Myometrial cell (primary cell): ENCODE results near the gene RNASEH2C. TPM values are rescaled to one million over a fixed set of nuclear protein-coding genes. Genes with fewer than 3 reads are reported as not detected.

Experiments
- total RNA-seq: library from RNA; depleted of rRNA; stranded (reverse); fragments of >200 nt; gene quantifications from 2 replicates; pipeline ENCODE4 v1.2.3, GENCODE V29; 2015

Gene RNASEH2C
- total RNA-seq: 81.2 and 103 TPM in 2 replicates

GRCh38 chr11:65720211-65720934 is at the start of gene RNASEH2C:
TSS of gene RNASEH2C (minus strand) at chr11:65720798. CDS start at chr11:65720758, 40 bp downstream.

GRCh38 chr11:65711785-65712632 is 8.6 kb downstream of the RNASEH2C start, which contains the start of gene KAT5:
TSS of gene KAT5 (plus strand) at chr11:65712252. CDS start at chr11:65712268, 16 bp downstream.

Other genes with a start within 250 kb of the RNASEH2C start
- 582 and 817 TPM in 2 replicates for gene MALAT1, start 221.8 kb downstream of the RNASEH2C start, total RNA-seq
- 142 and 159 TPM in 2 replicates for gene SCYL1, start 195.7 kb downstream of the RNASEH2C start, total RNA-seq
- gene LTBP3, start 162.4 kb downstream of the RNASEH2C start, total RNA-seq: 58.7 and 68.9 TPM in 2 replicates
- 72.9 and 80.5 TPM in 2 replicates for gene ZNRD2, start 150.3 kb downstream of the RNASEH2C start, total RNA-seq
- 30.1 and 33.7 TPM in 2 replicates for gene FAM89B, start 148.3 kb downstream of the RNASEH2C start, total RNA-seq
- gene EHBP1L1, start 144.7 kb downstream of the RNASEH2C start, total RNA-seq: 60.0 and 65.9 TPM in 2 replicates
- not detected in 2 replicates for gene KCNK7, start 125.0 kb downstream of the RNASEH2C start, total RNA-seq
- gene MAP3K11, start 106.6 kb downstream of the RNASEH2C start, total RNA-seq: 32.8 and 44.4 TPM in 2 replicates
- 33.3 and 36.0 TPM in 2 replicates for gene PCNX3, start 105.0 kb downstream of the RNASEH2C start, total RNA-seq
- 34.9 and 42.1 TPM in 2 replicates for gene SIPA1, start 82.7 kb downstream of the RNASEH2C start, total RNA-seq
- 28.8 and 37.6 TPM in 2 replicates for gene RELA, start 57.9 kb downstream of the RNASEH2C start, total RNA-seq
- gene KAT5, start 8.5 kb downstream of the RNASEH2C start, total RNA-seq: 27.1 and 34.3 TPM in 2 replicates
- gene AP5B1, start 60.2 kb upstream of the RNASEH2C start, total RNA-seq: 6.2 and 8.9 TPM in 2 replicates
- not detected in 2 replicates for gene OVOL1, start 66.3 kb upstream of the RNASEH2C start, total RNA-seq
- gene SNX32, start 113.2 kb upstream of the RNASEH2C start, total RNA-seq: 0.58 and 1.1 TPM in 2 replicates
- gene CFL1, start 137.4 kb upstream of the RNASEH2C start, total RNA-seq: 1,937 and 2,041 TPM in 2 replicates
- gene MUS81, start 139.6 kb upstream of the RNASEH2C start, total RNA-seq: 30.7 and 40.1 TPM in 2 replicates
- 140 and 198 TPM in 2 replicates for gene EFEMP2, start 152.0 kb upstream of the RNASEH2C start, total RNA-seq
- 0.71 TPM in 1 of 2 replicates, not detected in the other for gene CTSW, start 159.0 kb upstream of the RNASEH2C start, total RNA-seq
- gene FIBP, start 167.7 kb upstream of the RNASEH2C start, total RNA-seq: 170 and 250 TPM in 2 replicates
- 117 and 142 TPM in 2 replicates for gene CCDC85B, start 169.9 kb upstream of the RNASEH2C start, total RNA-seq
- gene FOSL1, start 179.6 kb upstream of the RNASEH2C start, total RNA-seq: 31.4 and 37.2 TPM in 2 replicates
- 13.5 and 24.5 TPM in 2 replicates for gene C11orf68, start 198.3 kb upstream of the RNASEH2C start, total RNA-seq
- 405 and 416 TPM in 2 replicates for gene DRAP1, start 198.6 kb upstream of the RNASEH2C start, total RNA-seq
- gene TSGA10IP, start 224.7 kb upstream of the RNASEH2C start, total RNA-seq: not detected in 2 replicates
- gene SART1, start 240.9 kb upstream of the RNASEH2C start, total RNA-seq: 27.4 and 31.2 TPM in 2 replicates